Nephron progenitor cell (in vitro differentiated cells): Measurements from ENCODE around the gene RALGAPA1.
A peak's percentile ranks its signal among the peaks of the same experiment; 100 is the strongest.
"Not testable (repeated sequence)": the region's sequence is repeated elsewhere in the genome, so short reads cannot be mapped to it uniquely, and the experiment has no call there.

Source experiments
- DNase-seq: peaks from one replicate; pipeline ENCODE4 v3.0.0; 2021
- H3K27ac Mint-ChIP-seq: 2 replicates; pipeline ENCODE4 v1.8.0; 2021; ENCODE audit warnings: mild to moderate bottlenecking, moderate library complexity, mixed read lengths
- H3K27me3 Mint-ChIP-seq: 2 replicates; pipeline ENCODE4 v1.8.0; 2021; ENCODE audit warnings: mild to moderate bottlenecking, low read depth, mixed read lengths; ENCODE audit not compliant: poor library complexity
- H3K36me3 Mint-ChIP-seq: 2 replicates; pipeline ENCODE4 v1.8.0; 2021; ENCODE audit warnings: low read depth, mixed read lengths
- H3K4me1 Mint-ChIP-seq: 2 replicates; pipeline ENCODE4 v1.8.0; 2021; ENCODE audit warnings: mixed read lengths
- H3K4me3 Mint-ChIP-seq: 2 replicates; pipeline ENCODE4 v1.8.0; 2021; ENCODE audit warnings: mild to moderate bottlenecking, moderate library complexity, mixed read lengths
- H3K9me3 Mint-ChIP-seq: 2 replicates; pipeline ENCODE4 v1.8.0; 2021; ENCODE audit warnings: mild to moderate bottlenecking, moderate library complexity, mixed read lengths
- CTCF ChIP-seq: fragments of 200-600 bp; sonication (generic); IDR thresholded peaks from 2 replicates; pipeline ENCODE4 v1.5.0; 2021; ENCODE audit warnings: antibody characterized with exemption

Gene RALGAPA1

DNA sequence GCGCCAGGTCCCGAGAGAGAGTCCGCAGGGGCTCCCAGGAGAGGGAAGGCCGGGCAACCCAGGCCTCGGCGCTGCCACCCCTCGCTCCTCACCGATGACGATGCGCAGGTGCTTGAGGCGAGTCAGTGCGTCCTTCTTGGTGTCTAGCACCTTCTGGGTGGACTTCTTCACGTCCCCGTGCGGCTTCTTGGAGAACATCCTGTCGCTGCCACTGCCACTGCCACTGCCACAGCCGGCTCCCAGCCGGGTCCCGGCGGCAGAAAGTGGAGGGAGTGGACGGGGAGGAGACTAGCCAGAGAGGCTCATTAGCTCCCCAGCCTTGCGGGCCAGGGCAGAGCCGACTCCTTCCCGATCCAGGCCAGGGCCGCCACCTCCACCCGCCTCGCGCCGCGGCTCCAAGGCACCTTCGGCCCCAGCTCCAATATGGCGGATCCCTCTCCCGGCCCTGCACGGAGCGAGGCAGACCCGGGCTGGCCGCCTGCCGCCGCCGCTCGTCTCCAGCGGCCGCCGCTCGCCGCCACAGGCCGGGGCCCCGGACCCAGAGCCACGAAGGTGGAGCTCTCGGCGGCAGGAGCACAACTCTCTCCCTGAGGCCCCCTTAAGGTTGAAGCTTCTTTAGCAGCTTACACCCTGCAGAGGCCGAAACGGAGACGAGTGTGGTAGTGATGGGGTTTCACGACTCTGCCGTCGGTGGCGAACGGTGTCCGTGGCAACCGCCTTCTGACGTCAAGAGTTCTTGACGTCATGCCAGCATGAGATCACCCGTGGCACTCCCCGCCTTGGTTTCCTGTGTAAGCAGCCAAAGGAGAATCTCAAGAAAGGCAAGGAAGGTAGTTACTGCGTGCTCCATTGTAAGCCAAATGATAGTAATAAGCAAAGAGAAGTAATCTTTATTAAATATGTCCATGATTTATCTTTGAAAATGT is at the start of gene RALGAPA1:
Gene RALGAPA1, minus strand, starts transcription at position 658 of the 926 bp plus-strand sequence. Its CDS starts 460 bp downstream, at position 198.
- peak; percentile 87 for DNase-seq
- H3K27ac Mint-ChIP-seq: peak within 1 kb of the TSS; percentile 96
- TF ChIP-seq CTCF: peak; percentile 29
- not testable (repeated sequence) for H3K27me3 Mint-ChIP-seq, H3K36me3 Mint-ChIP-seq, H3K9me3 Mint-ChIP-seq
- H3K4me1 Mint-ChIP-seq: peaks cover 18% of the 10 kb centered on the region
- peak within 1 kb of the TSS; percentile 96 for H3K4me3 Mint-ChIP-seq

DNA sequence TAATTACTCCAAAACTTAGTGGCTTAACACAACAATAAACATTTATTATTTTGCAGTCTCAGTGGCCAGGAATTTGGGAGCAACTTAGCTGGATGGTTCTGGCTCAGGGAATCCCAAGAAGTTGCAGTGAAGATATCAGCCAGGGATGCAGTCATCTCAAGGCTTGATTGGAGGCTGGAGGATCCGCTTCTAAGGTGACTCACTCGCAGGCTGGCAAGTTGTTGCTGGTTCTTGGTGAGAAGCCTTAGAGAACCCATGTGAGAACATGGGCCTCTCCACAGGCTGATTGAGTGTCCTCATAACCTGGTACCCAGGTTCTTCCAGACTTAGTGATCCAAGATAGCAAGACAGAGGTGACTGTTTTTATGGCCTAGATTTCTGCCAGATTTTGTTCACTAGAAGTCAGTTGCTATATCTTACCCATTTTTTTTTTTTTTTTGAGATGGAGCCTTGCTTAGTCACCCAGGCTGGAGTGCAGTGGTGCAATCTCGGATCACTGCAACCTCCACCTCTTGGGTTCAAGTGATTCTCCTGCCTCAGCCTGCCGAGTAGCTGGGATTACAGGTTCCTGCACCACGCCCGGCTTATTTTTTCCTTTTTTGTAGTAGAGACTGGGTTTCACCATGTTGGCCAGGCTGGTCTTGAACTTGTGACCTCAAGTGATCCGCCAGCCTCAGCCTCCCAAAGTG is 49.6 kb upstream of the RALGAPA1 start:
- peaks cover 33% of the 10 kb centered on the region for H3K36me3 Mint-ChIP-seq
- H3K4me3 Mint-ChIP-seq: no peak overlapping the region
- DNase-seq: no peak
- no peaks in the 10 kb centered on the region for H3K27me3 Mint-ChIP-seq
- TF ChIP-seq CTCF: no peak
- H3K9me3 Mint-ChIP-seq: no peaks in the 10 kb centered on the region
- H3K4me1 Mint-ChIP-seq: no peaks in the 10 kb centered on the region
- no peak overlapping the region for H3K27ac Mint-ChIP-seq

DNA sequence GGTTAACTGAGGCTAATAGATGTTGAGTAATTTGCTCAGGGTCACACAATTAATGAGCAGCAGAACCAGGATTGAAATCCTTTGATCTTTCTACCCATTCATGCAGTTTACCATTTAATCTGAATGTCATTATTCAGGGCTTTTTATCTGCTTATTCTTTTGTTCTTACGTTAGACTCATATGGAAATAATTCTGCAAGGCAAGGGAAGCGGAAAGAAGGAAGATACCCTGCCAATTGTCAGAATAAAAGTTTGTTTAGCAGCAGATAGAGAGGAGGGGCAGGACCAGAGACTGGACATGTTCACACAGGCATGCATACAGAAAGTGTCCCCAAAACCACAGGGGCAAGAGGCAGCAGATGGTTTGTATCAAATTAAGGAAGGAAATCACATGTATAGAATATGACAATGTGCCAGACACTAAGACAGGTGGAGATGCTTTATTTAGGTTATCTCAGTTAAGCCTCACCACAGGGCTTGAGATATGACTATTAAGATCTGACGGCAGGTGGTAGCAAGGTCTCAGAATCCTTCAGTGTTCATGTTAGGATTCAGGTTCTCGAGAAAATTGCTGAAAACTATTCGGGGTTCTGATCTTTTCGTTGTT is 46.9 kb upstream of the RALGAPA1 start:
- Mint-ChIP-seq H3K27me3 (peaks cover 3% of the 10 kb centered on the region), H3K4me1 (no peaks in the 10 kb centered on the region), H3K27ac (peak overlapping the region; percentile 6), H3K9me3 (peaks cover 16% of the 10 kb centered on the region), H3K36me3 (peaks cover 46% of the 10 kb centered on the region), H3K4me3 (no peak overlapping the region)
- TF ChIP-seq CTCF: no peak
- no peak for DNase-seq

- no peak for TF ChIP-seq CTCF
- Mint-ChIP-seq H3K4me3 (no peak overlapping the region), H3K9me3 (peaks cover 19% of the 10 kb centered on the region), H3K27me3 (peaks cover 3% of the 10 kb centered on the region), H3K4me1 (no peaks in the 10 kb centered on the region), H3K27ac (no peak overlapping the region), H3K36me3 (peaks cover 58% of the 10 kb centered on the region)
- no peak for DNase-seq
Observed at GRCh38 chr14:35854696-35855270, 45.7 kb upstream of the RALGAPA1 start.

- DNase-seq: no peak
- Mint-ChIP-seq H3K4me1 (no peaks in the 10 kb centered on the region), H3K4me3 (no peak overlapping the region), H3K27ac (no peak overlapping the region), H3K36me3 (peaks cover 63% of the 10 kb centered on the region), H3K27me3 (peaks cover 3% of the 10 kb centered on the region), H3K9me3 (peaks cover 19% of the 10 kb centered on the region)
- TF ChIP-seq CTCF: no peak
Observed at GRCh38 chr14:35853225-35853624, 44.1 kb upstream of the RALGAPA1 start.
